22Rv1 (cell line): ENCODE measurements around the gene DTHD1.

Experiments
- H3K27ac ChIP-seq: fragments of 450-650 bp; 2 replicates; pipeline ENCODE4 v1.5.1; 2017
- CTCF ChIP-seq: fragments of 450-650 bp; IDR thresholded peaks from 2 replicates; pipeline ENCODE4 v1.5.1; 2017; ENCODE audit warnings: mild to moderate bottlenecking
- ZFX ChIP-seq: fragments of 450-650 bp; IDR thresholded peaks from 2 replicates; pipeline ENCODE4 v1.6.1; 2017; ENCODE audit warnings: antibody characterized with exemption, borderline replicate concordance

DTHD1 gene

GRCh38 chr4:36341936-36342335 is 60.5 kb downstream of the DTHD1 start:
- H3K27ac ChIP-seq, result no peak overlapping the region
- TF ChIP-seq ZFX (no peak), CTCF (no peak)

GRCh38 chr4:36343501-36344175 is 62.2 kb downstream of the DTHD1 start:
- no peak for TF ChIP-seq CTCF
- no peak for TF ChIP-seq ZFX
- no peak overlapping the region for H3K27ac ChIP-seq

GRCh38 chr4:36348403-36348938 is 67.1 kb downstream of the DTHD1 start:
- TF ChIP-seq CTCF (no peak), ZFX (no peak)
- H3K27ac ChIP-seq, result no peak overlapping the region; the same call in 1 of the 2 replicates

- H3K27ac ChIP-seq, result peak overlapping the region; percentile 31
- TF ChIP-seq ZFX (no peak), CTCF (no peak)
These were observed 68.6 kb downstream of the DTHD1 start for GRCh38 chr4:36349938-36350549.

- H3K27ac ChIP-seq, result no peak overlapping the region
- TF ChIP-seq CTCF, result peak; percentile 88
- no peak for TF ChIP-seq ZFX
These were observed 69.8 kb downstream of the DTHD1 start for GRCh38 chr4:36351082-36351666.

- H3K27ac ChIP-seq, result no peak overlapping the region
- TF ChIP-seq CTCF, result no peak
- no peak for TF ChIP-seq ZFX
These were observed 72.6 kb downstream of the DTHD1 start for GRCh38 chr4:36353998-36354397.

GRCh38 chr4:36358173-36358572 is 76.8 kb downstream of the DTHD1 start:
- TF ChIP-seq ZFX, result no peak
- TF ChIP-seq CTCF, result no peak
- no peak overlapping the region for H3K27ac ChIP-seq
